ENCODE data around the gene TMEM245. TPM values are rescaled to one million over a fixed set of nuclear protein-coding genes. Genes with fewer than 3 reads are reported as not detected.
A peak's percentile ranks its signal among the peaks of the same experiment; 100 is the strongest.
"Not testable (repeated sequence)": the region's sequence is repeated elsewhere in the genome, so short reads cannot be mapped to it uniquely, and the experiment has no call there.

Gene TMEM245
- total RNA-seq, 1 experiment from 2014 or later: 45.5 TPM

- peak; percentile 91 for DNase-seq (ENCODE audit: low spot score)
Observed at GRCh38 chr9:109064963-109065702, 54.6 kb downstream of the TMEM245 start.

- DNase-seq (ENCODE audit: low spot score): peak; percentile 45
Observed at GRCh38 chr9:109063760-109064159, 56.0 kb downstream of the TMEM245 start.

- no peak for DNase-seq (ENCODE audit: low spot score)
Observed at GRCh38 chr9:109062543-109062942, 57.2 kb downstream of the TMEM245 start.

- no peak for DNase-seq (ENCODE audit: low spot score)
Observed at GRCh38 chr9:109060191-109060590, 59.6 kb downstream of the TMEM245 start.

GRCh38 chr9:109053121-109053520 lies 66.6 kb downstream of the TMEM245 start:
- not testable (repeated sequence) for DNase-seq (ENCODE audit: low spot score)

GRCh38 chr9:109052416-109052815 lies 67.3 kb downstream of the TMEM245 start:
- DNase-seq (ENCODE audit: low spot score): no peak

GRCh38 chr9:109051733-109052132 lies 68.0 kb downstream of the TMEM245 start:
- no peak for DNase-seq (ENCODE audit: low spot score)

GRCh38 chr9:109050444-109050843 lies 69.3 kb downstream of the TMEM245 start:
- no peak for DNase-seq (ENCODE audit: low spot score)

- no peak for DNase-seq (ENCODE audit: low spot score)
Observed at GRCh38 chr9:109048822-109049221, 70.9 kb downstream of the TMEM245 start.

GRCh38 chr9:109047259-109047658 lies 72.5 kb downstream of the TMEM245 start:
- no peak for DNase-seq (ENCODE audit: low spot score)

GRCh38 chr9:109046346-109046745 lies 73.4 kb downstream of the TMEM245 start:
- no peak for DNase-seq (ENCODE audit: low spot score)

GRCh38 chr9:109043578-109043977 lies 76.2 kb downstream of the TMEM245 start:
- no peak for DNase-seq (ENCODE audit: low spot score)

GRCh38 chr9:109040571-109040970 lies 79.2 kb downstream of the TMEM245 start:
- DNase-seq (ENCODE audit: low spot score): no peak

- no peak for DNase-seq (ENCODE audit: low spot score)
Observed at GRCh38 chr9:109039539-109039938, 80.2 kb downstream of the TMEM245 start.

GRCh38 chr9:109037946-109038715 lies 81.6 kb downstream of the TMEM245 start:
- no peak for DNase-seq (ENCODE audit: low spot score)

GRCh38 chr9:109036744-109037680 lies 82.7 kb downstream of the TMEM245 start:
- DNase-seq (ENCODE audit: low spot score): peak; percentile 33

- peak; percentile 95 for DNase-seq (ENCODE audit: low spot score)
Observed at GRCh38 chr9:109035684-109036423, 83.9 kb downstream of the TMEM245 start.

- DNase-seq (ENCODE audit: low spot score): no peak
Observed at GRCh38 chr9:109033941-109034700, 85.6 kb downstream of the TMEM245 start.

GRCh38 chr9:109031241-109031640 lies 88.5 kb downstream of the TMEM245 start:
- DNase-seq (ENCODE audit: low spot score): no peak

- no peak for DNase-seq (ENCODE audit: low spot score)
Observed at GRCh38 chr9:109030426-109030825, 89.3 kb downstream of the TMEM245 start.

GRCh38 chr9:109028457-109028856 lies 91.3 kb downstream of the TMEM245 start:
- DNase-seq (ENCODE audit: low spot score): no peak

All from A172 (cell line).